Activated CD4-positive, alpha-beta memory T cell treated with anti-CD3 and anti-CD28 coated beads for 36 hours (primary cell): ENCODE data around the gene CCNY. TPM values are rescaled to one million over a fixed set of nuclear protein-coding genes. Genes with fewer than 3 reads are reported as not detected.

Experiments
- CTCF ChIA-PET: fragments of 350-600 bp; sonication (Branson Sonifier 250); formaldehyde crosslinking; loops from one replicate; lab custom pipeline; 2021; ENCODE audit warnings: antibody characterized with exemption, inconsistent platforms; lab: Charles Lee
- POLR2A ChIA-PET: fragments of 350-600 bp; sonication (Branson Sonifier 250); formaldehyde crosslinking; loops from one replicate; lab custom pipeline; 2021; ENCODE audit warnings: antibody characterized with exemption; lab: Charles Lee
- DNase-seq: peaks from one replicate; pipeline ENCODE4 v3.0.0-alpha.2; 2020
- H3K27ac Mint-ChIP-seq: one replicate; pipeline ENCODE4 v1.8.0; 2021; ENCODE audit warnings: mixed read lengths
- H3K27me3 Mint-ChIP-seq: one replicate; pipeline ENCODE4 v1.8.0; 2021; ENCODE audit warnings: mixed read lengths
- H3K36me3 Mint-ChIP-seq: one replicate; pipeline ENCODE4 v1.8.0; 2021; ENCODE audit warnings: mixed read lengths
- H3K4me1 Mint-ChIP-seq: one replicate; pipeline ENCODE4 v1.8.0; 2021; ENCODE audit warnings: low read depth, mixed read lengths
- H3K4me3 Mint-ChIP-seq: one replicate; pipeline ENCODE4 v1.8.0; 2021; ENCODE audit warnings: mild to moderate bottlenecking, mixed read lengths
- H3K9me3 Mint-ChIP-seq: one replicate; pipeline ENCODE4 v1.8.0; 2021; ENCODE audit warnings: mixed read lengths
- intact Hi-C: fragments of 100-400 bp; cut with micrococcal nuclease; formaldehyde crosslinking; loops from one replicate; pipeline ENCODE4 v1.15.1; 2023
- total RNA-seq, 2 experiments: library from RNA; stranded (reverse); gene quantifications; one replicate each; pipeline ENCODE4 v1.2.3, GENCODE V29; 2021

Gene CCNY
- total RNA-seq, 2 experiments from 2014 or later, result 34.6 to 36.2 TPM

- ChIA-PET CTCF (no interaction called here), POLR2A (no interaction called here)
- H3K27me3 Mint-ChIP-seq, result no peaks in the 10 kb centered on the region
- intact Hi-C loops, result no loop called here
- peaks cover 2% of the 10 kb centered on the region for H3K4me1 Mint-ChIP-seq
- DNase-seq, result no peak
- peaks cover 44% of the 10 kb centered on the region for H3K36me3 Mint-ChIP-seq
- peaks cover 22% of the 10 kb centered on the region for H3K9me3 Mint-ChIP-seq
- no peak overlapping the region for H3K27ac Mint-ChIP-seq
- H3K4me3 Mint-ChIP-seq, result no peak overlapping the region
Measured at GRCh38 chr10:35318551-35318950, 17.8 kb upstream of the CCNY start.

- ChIA-PET CTCF (no interaction called here), POLR2A (no interaction called here)
- H3K4me3 Mint-ChIP-seq, result no peak overlapping the region
- peaks cover 36% of the 10 kb centered on the region for H3K36me3 Mint-ChIP-seq
- H3K9me3 Mint-ChIP-seq, result peaks cover 9% of the 10 kb centered on the region
- no peaks in the 10 kb centered on the region for H3K27me3 Mint-ChIP-seq
- no peak overlapping the region for H3K27ac Mint-ChIP-seq
- DNase-seq, result no peak
- peaks cover 2% of the 10 kb centered on the region for H3K4me1 Mint-ChIP-seq
- intact Hi-C loops, result no loop called here
Measured at GRCh38 chr10:35320341-35320740, 16.0 kb upstream of the CCNY start.

GRCh38 chr10:35322636-35323035, 13.7 kb upstream of the CCNY start:
- ChIA-PET POLR2A (no interaction called here), CTCF (no interaction called here)
- H3K36me3 Mint-ChIP-seq, result peaks cover 23% of the 10 kb centered on the region
- H3K4me1 Mint-ChIP-seq, result peaks cover 5% of the 10 kb centered on the region
- H3K27ac Mint-ChIP-seq, result no peak overlapping the region
- no peaks in the 10 kb centered on the region for H3K27me3 Mint-ChIP-seq
- H3K4me3 Mint-ChIP-seq, result no peak overlapping the region
- DNase-seq, result no peak
- intact Hi-C loops, result no loop called here
- peaks cover 4% of the 10 kb centered on the region for H3K9me3 Mint-ChIP-seq

GRCh38 chr10:35324196-35324595, 12.1 kb upstream of the CCNY start:
- no peak overlapping the region for H3K4me3 Mint-ChIP-seq

GRCh38 chr10:35326466-35327235, 9.7 kb upstream of the CCNY start:
- DNase-seq, result no peak
- POLR2A ChIA-PET, result no interaction called here
- Mint-ChIP-seq H3K27ac (no peak overlapping the region), H3K4me3 (no peak overlapping the region), H3K36me3 (peaks cover 18% of the 10 kb centered on the region), H3K27me3 (no peaks in the 10 kb centered on the region), H3K4me1 (peaks cover 36% of the 10 kb centered on the region), H3K9me3 (peaks cover 4% of the 10 kb centered on the region)
- intact Hi-C loops, result no loop called here
- CTCF ChIA-PET, result no interaction called here

More at GRCh38 chr10:35324196-35324595, 12.1 kb upstream of the CCNY start:
- no peak overlapping the region for H3K27ac Mint-ChIP-seq
- H3K27me3 Mint-ChIP-seq, result no peaks in the 10 kb centered on the region
- intact Hi-C loops, result no loop called here
- ChIA-PET POLR2A (no interaction called here), CTCF (interaction anchor here (0.7 to 0.8 kb wide), 2 partner anchors 78 to 177 kb away, joined by 3 read pairs; no protein-coding TSS in a partner anchor)
- peaks cover 4% of the 10 kb centered on the region for H3K9me3 Mint-ChIP-seq
- H3K4me1 Mint-ChIP-seq, result peaks cover 19% of the 10 kb centered on the region
- peaks cover 23% of the 10 kb centered on the region for H3K36me3 Mint-ChIP-seq
- no peak for DNase-seq

- no peaks in the 10 kb centered on the region for H3K9me3 Mint-ChIP-seq
- POLR2A ChIA-PET, result interaction anchor here (0.9 to 1.2 kb wide), 2 partner anchors 13 to 132 kb away, joined by 3 to 6 read pairs; no protein-coding TSS in a partner anchor
- intact Hi-C loops, result loop anchor here (1.0 to 2.0 kb wide), 4 partner anchors 12 to 201 kb away; partner anchors contain the start of gene CREM
Measured at GRCh38 chr10:35327790-35328403, 8.4 kb upstream of the CCNY start.

GRCh38 chr10:35328404-35329037, 7.8 kb upstream of the CCNY start:
- no peak for DNase-seq
- Mint-ChIP-seq H3K27ac (peak overlapping the region; percentile 51), H3K4me1 (peaks cover 47% of the 10 kb centered on the region), H3K27me3 (no peaks in the 10 kb centered on the region), H3K36me3 (peaks cover 4% of the 10 kb centered on the region), H3K4me3 (no peak overlapping the region), H3K9me3 (no peaks in the 10 kb centered on the region)
- intact Hi-C loops, result loop anchor here (1.0 to 2.0 kb wide), 4 partner anchors 12 to 202 kb away; partner anchors contain the start of gene CREM
- ChIA-PET POLR2A (interaction anchor here (0.9 to 1.2 kb wide), 3 partner anchors 11 to 133 kb away, joined by 3 to 6 read pairs (median 4); no protein-coding TSS in a partner anchor), CTCF (interaction anchor here (0.6 to 1.7 kb wide), 6 partner anchors 13 to 209 kb away, joined by 3 to 9 read pairs (median 3); no protein-coding TSS in a partner anchor)

More at GRCh38 chr10:35327790-35328403, 8.4 kb upstream of the CCNY start:
- H3K27me3 Mint-ChIP-seq, result no peaks in the 10 kb centered on the region
- no peak overlapping the region for H3K27ac Mint-ChIP-seq
- no peak overlapping the region for H3K4me3 Mint-ChIP-seq
- CTCF ChIA-PET, result interaction anchor here (1.0 to 1.7 kb wide), 5 partner anchors 30 to 208 kb away, joined by 3 to 9 read pairs (median 3); no protein-coding TSS in a partner anchor
- DNase-seq, result no peak
- peaks cover 9% of the 10 kb centered on the region for H3K36me3 Mint-ChIP-seq
- H3K4me1 Mint-ChIP-seq, result peaks cover 42% of the 10 kb centered on the region

GRCh38 chr10:35329520-35329919, 6.8 kb upstream of the CCNY start:
- ChIA-PET POLR2A (interaction anchor here (1.1 to 1.4 kb wide), 2 partner anchors 10 to 110 kb away, joined by 4 read pairs; no protein-coding TSS in a partner anchor), CTCF (interaction anchor here (1.1 kb wide), 1 partner anchor 206 kb away, joined by 3 read pairs; no protein-coding TSS in a partner anchor)
- no peak overlapping the region for H3K27ac Mint-ChIP-seq
- no peak for DNase-seq
- no peaks in the 10 kb centered on the region for H3K27me3 Mint-ChIP-seq
- intact Hi-C loops, result loop anchor here (2.0 kb wide), 1 partner anchor 203 kb away; the partner anchor contains the start of gene CREM
- H3K4me3 Mint-ChIP-seq, result no peak overlapping the region
- peaks cover 6% of the 10 kb centered on the region for H3K36me3 Mint-ChIP-seq
- no peaks in the 10 kb centered on the region for H3K9me3 Mint-ChIP-seq
- peaks cover 54% of the 10 kb centered on the region for H3K4me1 Mint-ChIP-seq

GRCh38 chr10:35331894-35332640, 4.2 kb upstream of the CCNY start:
- ChIA-PET POLR2A (no interaction called here), CTCF (interaction anchor here (1.1 kb wide), 1 partner anchor 17 kb away, joined by 3 read pairs; no protein-coding TSS in a partner anchor)
- Mint-ChIP-seq H3K27ac (peak overlapping the region; percentile 30), H3K27me3 (no peaks in the 10 kb centered on the region), H3K4me1 (peaks cover 63% of the 10 kb centered on the region), H3K36me3 (peaks cover 8% of the 10 kb centered on the region), H3K4me3 (no peak overlapping the region), H3K9me3 (no peaks in the 10 kb centered on the region)
- DNase-seq, result no peak
- intact Hi-C loops, result no loop called here

GRCh38 chr10:35334297-35334696, 2.0 kb upstream of the CCNY start:
- Mint-ChIP-seq H3K27ac (no peak overlapping the region), H3K36me3 (peaks cover 10% of the 10 kb centered on the region), H3K27me3 (no peaks in the 10 kb centered on the region), H3K9me3 (no peaks in the 10 kb centered on the region), H3K4me3 (peak overlapping the region; percentile 23), H3K4me1 (peaks cover 63% of the 10 kb centered on the region)
- intact Hi-C loops, result no loop called here
- DNase-seq, result no peak
- ChIA-PET POLR2A (no interaction called here), CTCF (no interaction called here)
